Activated CD8-positive, alpha-beta memory T cell treated with anti-CD3 and anti-CD28 coated beads, Interleukin-2, amount 10 ng/mL, durations not matched to agents 7 days and 5 days (primary cell): Measurements from ENCODE around the gene TADA2B. TPM values are rescaled to one million over a fixed set of nuclear protein-coding genes. Genes with fewer than 3 reads are reported as not detected.

Experiments
- ATAC-seq: fragments of 150-1000 bp; cut with Tn5 transposase; one replicate; pipeline ENCODE4 v1.10.0; 2021; ENCODE audit warnings: moderate library complexity
- CTCF ChIA-PET: fragments of 350-600 bp; sonication (Branson Sonifier 250); formaldehyde crosslinking; loops from one replicate; lab custom pipeline; 2021; ENCODE audit warnings: antibody characterized with exemption; lab: Charles Lee
- DNase-seq: peaks from one replicate; pipeline ENCODE4 v3.0.0-alpha.2; 2020
- H3K27ac Mint-ChIP-seq: one replicate; pipeline ENCODE4 v1.8.0; 2021; ENCODE audit warnings: mild to moderate bottlenecking, mixed read lengths
- H3K27me3 Mint-ChIP-seq: one replicate; pipeline ENCODE4 v1.8.0; 2021; ENCODE audit warnings: mixed read lengths
- H3K36me3 Mint-ChIP-seq: one replicate; pipeline ENCODE4 v1.8.0; 2021; ENCODE audit warnings: mild to moderate bottlenecking, mixed read lengths
- H3K4me1 Mint-ChIP-seq: one replicate; pipeline ENCODE4 v1.8.0; 2021; ENCODE audit warnings: mixed read lengths
- H3K4me3 Mint-ChIP-seq: one replicate; pipeline ENCODE4 v1.8.0; 2021; ENCODE audit warnings: mild to moderate bottlenecking, moderate library complexity, mixed read lengths
- H3K9me3 Mint-ChIP-seq: one replicate; pipeline ENCODE4 v1.8.0; 2022; ENCODE audit warnings: low read depth, mixed read lengths
- total RNA-seq, 2 experiments: library from RNA; stranded (reverse); gene quantifications; one replicate each; pipeline ENCODE4 v1.2.3, GENCODE V29; 2021

TADA2B gene
- total RNA-seq, 2 experiments from 2014 or later = 16.9 to 21.4 TPM

DNA sequence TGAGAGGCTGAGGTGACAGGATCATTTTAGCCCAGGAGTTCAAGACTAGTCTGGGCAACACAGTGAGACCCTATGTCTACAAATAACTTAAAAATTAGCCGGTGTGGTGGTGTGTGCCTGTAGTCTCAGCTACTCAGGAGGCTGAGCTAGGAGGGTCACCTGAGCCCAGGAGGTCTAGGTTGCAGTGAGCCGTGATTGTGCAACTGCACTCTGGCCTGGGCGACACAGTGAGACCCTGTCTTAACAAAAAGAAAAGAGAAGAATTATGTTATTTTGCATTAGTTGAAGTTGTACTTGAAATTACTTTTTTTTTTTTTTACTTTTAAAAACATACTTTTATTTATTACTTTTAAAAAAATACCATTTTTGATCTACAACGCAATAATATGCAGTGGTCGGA, 21.8 kb upstream of the TADA2B start:
- H3K4me3 Mint-ChIP-seq = no peak overlapping the region
- H3K27ac Mint-ChIP-seq = no peak overlapping the region
- ATAC-seq (no peak), DNase-seq (no peak)
- H3K4me1 Mint-ChIP-seq = no peaks in the 10 kb centered on the region
- H3K36me3 Mint-ChIP-seq = peaks cover 16% of the 10 kb centered on the region
- H3K9me3 Mint-ChIP-seq = no peaks in the 10 kb centered on the region
- CTCF ChIA-PET = interaction anchor here (1.9 kb wide), 1 partner anchor 21 kb away, joined by 6 read pairs; a partner anchor contains a TSS
- no peaks in the 10 kb centered on the region for H3K27me3 Mint-ChIP-seq

DNA sequence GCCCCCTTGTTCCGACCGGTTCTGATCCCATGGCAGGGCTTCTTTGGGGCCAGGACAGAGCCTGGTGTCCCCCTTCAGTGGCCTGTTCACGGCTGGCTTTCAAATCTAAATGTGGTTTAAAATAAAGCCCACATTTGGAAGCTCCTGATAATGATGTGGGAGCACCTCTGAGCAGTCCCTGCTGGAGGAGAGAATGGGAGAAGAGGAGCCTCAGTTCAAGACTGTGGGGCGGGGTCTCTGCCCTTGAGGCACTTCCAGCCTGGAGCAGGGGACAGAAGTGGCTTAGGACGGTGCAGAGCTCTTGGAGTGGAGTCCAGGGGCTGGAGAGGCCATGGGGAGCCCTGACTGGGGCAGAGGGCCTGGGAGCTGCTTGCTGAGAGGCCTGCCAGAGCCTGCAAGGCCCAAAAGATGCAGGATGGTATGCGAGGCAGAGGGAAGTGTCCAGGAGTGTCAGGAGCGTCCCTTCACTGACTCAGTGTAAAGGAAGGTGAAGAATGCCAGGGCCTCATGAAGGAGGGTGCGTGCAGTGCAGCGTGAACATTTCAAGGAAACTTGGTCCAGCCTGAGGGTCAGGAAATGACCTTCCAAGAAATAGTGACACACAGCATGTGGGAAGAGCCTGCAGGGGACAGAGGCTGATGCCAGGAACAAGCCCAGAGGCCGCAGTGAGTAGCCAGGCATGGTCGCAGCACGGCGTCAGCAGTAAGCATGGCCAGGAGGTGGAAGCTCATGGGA, 21.1 kb upstream of the TADA2B start:
- peaks cover 17% of the 10 kb centered on the region for H3K36me3 Mint-ChIP-seq
- ATAC-seq = no peak
- H3K27me3 Mint-ChIP-seq = no peaks in the 10 kb centered on the region
- H3K9me3 Mint-ChIP-seq = no peaks in the 10 kb centered on the region
- CTCF ChIA-PET = no interaction called here
- DNase-seq = no peak
- no peaks in the 10 kb centered on the region for H3K4me1 Mint-ChIP-seq
- H3K27ac Mint-ChIP-seq = no peak overlapping the region
- no peak overlapping the region for H3K4me3 Mint-ChIP-seq

DNA sequence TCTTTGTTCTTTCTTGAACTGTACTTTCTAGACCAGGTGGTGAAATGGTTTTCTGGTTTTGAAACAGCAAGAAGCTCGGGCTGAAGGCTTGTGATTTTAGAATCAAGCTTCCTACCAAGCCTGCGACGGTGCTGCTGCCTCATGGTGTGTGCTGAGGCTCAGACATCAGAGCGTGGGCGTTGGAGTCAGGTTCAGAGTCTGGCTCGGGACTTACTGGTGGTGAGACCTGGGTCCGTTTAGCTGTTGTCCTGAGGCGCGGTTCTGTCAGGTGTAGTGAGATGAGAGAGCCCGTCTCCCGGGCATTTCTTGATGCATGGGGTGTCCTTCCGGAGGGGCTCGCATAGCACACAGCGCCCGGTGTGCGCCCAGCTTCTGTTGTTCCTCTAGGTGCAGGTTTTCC, 19.7 kb upstream of the TADA2B start:
- no peak overlapping the region for H3K27ac Mint-ChIP-seq
- H3K4me1 Mint-ChIP-seq = peaks cover 3% of the 10 kb centered on the region
- CTCF ChIA-PET = interaction anchor here (0.9 to 1.3 kb wide), 2 partner anchors 17 to 19 kb away, joined by 3 read pairs; a partner anchor contains a TSS
- DNase-seq (no peak), ATAC-seq (no peak)
- H3K4me3 Mint-ChIP-seq = no peak overlapping the region
- H3K36me3 Mint-ChIP-seq = peaks cover 26% of the 10 kb centered on the region
- no peaks in the 10 kb centered on the region for H3K9me3 Mint-ChIP-seq
- H3K27me3 Mint-ChIP-seq = no peaks in the 10 kb centered on the region

DNA sequence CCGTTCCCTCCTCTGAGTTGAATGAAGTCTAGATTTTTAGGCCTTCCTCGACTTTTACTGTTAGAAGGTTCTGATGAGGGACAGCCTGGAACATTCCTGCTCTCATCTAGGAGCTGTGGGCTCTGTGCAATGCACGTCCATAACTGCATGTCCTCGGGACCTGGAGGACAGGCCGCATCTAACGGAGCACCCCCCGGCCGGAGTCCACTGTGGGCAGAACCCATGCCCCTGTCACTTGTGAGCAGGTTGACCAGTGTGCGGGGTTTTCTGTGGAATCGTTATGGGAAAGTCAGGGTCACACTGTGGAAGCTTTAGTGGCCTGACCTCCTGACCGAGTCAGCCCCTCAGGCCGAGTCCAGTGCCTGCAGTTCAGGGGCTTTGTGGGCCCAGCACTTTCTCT, 19.3 kb upstream of the TADA2B start:
- Mint-ChIP-seq H3K27me3 (no peaks in the 10 kb centered on the region), H3K9me3 (no peaks in the 10 kb centered on the region), H3K36me3 (peaks cover 25% of the 10 kb centered on the region), H3K4me3 (no peak overlapping the region), H3K27ac (no peak overlapping the region), H3K4me1 (peaks cover 3% of the 10 kb centered on the region)
- DNase-seq (no peak), ATAC-seq (no peak)
- CTCF ChIA-PET = interaction anchor here (0.9 to 1.3 kb wide), 2 partner anchors 16 to 19 kb away, joined by 3 read pairs; a partner anchor contains a TSS

DNA sequence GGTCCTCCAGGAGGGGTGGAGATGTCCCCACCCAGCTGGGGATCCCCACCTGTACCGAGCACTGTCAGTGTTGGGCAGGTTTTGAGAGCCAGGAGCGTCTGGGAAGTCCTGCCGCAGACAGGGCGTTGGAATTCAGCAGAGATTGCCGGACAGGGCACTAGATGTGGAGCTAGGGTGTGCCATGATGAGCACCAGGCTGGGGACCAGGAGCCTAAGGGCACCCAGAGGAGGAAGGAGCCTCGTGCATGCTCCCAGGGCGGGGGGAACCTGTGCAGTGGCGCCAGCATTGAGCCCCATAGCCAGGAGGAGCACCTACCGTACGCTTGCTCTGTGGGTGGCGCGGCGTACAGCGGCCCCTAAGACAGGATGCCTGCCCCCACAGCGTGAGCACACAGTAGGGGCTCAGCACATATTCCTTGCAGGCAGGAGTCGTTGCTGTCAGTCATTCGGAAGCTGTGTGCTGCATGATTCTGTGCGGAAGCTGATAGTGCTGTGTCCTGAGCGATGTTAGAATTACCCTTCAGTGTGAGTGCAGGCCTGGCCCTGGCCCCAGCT, 18.8 kb upstream of the TADA2B start:
- H3K27ac Mint-ChIP-seq = no peak overlapping the region
- H3K36me3 Mint-ChIP-seq = peaks cover 25% of the 10 kb centered on the region
- no peak for ATAC-seq
- DNase-seq = no peak
- H3K4me3 Mint-ChIP-seq = no peak overlapping the region
- H3K9me3 Mint-ChIP-seq = no peaks in the 10 kb centered on the region
- H3K27me3 Mint-ChIP-seq = no peaks in the 10 kb centered on the region
- CTCF ChIA-PET = interaction anchor here (1.3 kb wide), 1 partner anchor 16 kb away, joined by 3 read pairs; no protein-coding TSS in a partner anchor
- H3K4me1 Mint-ChIP-seq = peaks cover 3% of the 10 kb centered on the region

DNA sequence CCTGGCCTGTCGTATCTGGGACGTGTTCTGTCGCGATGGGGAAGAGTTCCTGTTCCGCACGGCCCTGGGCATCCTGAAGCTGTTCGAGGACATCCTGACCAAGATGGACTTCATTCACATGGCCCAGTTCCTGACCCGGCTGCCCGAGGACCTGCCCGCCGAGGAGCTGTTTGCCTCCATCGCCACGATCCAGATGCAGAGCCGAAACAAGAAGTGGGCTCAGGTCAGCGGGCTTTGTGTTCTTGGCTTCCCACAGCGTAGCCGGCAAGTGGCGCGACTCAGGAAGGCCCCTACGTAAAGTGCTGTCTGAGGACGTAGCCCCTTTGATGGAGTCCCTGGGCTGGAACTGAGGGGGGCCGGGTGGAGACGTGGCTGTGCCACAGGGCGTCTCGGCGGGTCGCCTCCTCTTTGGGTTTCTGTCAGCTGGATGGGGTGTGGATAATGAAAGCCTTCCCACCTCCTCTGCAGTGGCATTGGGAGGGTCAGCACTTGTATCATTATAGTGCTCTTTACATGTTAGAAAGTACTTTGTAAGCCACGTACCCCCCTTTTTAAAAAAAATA, 18.1 kb upstream of the TADA2B start:
- ATAC-seq (no peak), DNase-seq (no peak)
- CTCF ChIA-PET = no interaction called here
- Mint-ChIP-seq H3K4me3 (no peak overlapping the region), H3K36me3 (peaks cover 27% of the 10 kb centered on the region), H3K27me3 (no peaks in the 10 kb centered on the region), H3K9me3 (no peaks in the 10 kb centered on the region), H3K27ac (no peak overlapping the region), H3K4me1 (peaks cover 3% of the 10 kb centered on the region)

DNA sequence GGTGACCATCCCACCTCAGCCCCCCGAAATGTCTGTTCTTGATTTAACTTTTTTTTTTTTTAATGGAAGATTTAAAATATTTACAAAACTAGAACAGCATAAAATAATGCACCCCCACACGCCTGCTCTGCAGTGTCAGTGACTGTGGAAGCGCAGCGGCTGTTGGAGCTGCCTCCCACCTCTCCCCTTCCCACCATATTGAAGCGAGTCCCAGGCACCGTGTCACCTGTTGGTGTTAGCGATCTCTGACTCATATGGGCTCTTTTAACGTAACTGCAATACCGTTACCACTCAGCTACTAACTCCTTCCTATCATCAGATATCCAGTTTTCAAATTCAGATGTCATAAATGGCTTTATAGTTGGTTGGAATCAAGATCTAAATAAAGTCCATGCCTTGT, 17.1 kb upstream of the TADA2B start:
- Mint-ChIP-seq H3K27me3 (no peaks in the 10 kb centered on the region), H3K36me3 (peaks cover 26% of the 10 kb centered on the region), H3K9me3 (no peaks in the 10 kb centered on the region), H3K27ac (no peak overlapping the region), H3K4me1 (peaks cover 3% of the 10 kb centered on the region), H3K4me3 (no peak overlapping the region)
- CTCF ChIA-PET = interaction anchor here (0.5 to 0.7 kb wide), 2 partner anchors 9 to 776 kb away, joined by 3 read pairs; no protein-coding TSS in a partner anchor
- DNase-seq = no peak
- ATAC-seq = no peak

DNA sequence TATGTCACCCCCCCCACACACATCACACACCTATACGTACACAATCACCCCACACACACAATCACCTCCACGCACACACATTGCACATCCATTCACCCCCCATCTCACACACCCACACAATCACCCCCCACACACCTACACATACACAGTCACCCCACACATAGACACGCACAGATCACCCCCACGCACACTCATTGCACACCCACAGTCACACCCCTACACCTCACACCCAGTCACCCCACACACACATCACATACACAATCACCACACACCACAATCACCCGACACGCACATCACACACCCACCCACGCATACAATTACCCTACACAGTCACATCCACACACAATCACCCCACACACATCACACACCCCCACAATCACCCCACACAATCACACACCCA, 15.9 kb upstream of the TADA2B start:
- peaks cover 3% of the 10 kb centered on the region for H3K4me1 Mint-ChIP-seq
- no peak overlapping the region for H3K27ac Mint-ChIP-seq
- H3K9me3 Mint-ChIP-seq = no peaks in the 10 kb centered on the region
- no peak for DNase-seq
- H3K4me3 Mint-ChIP-seq = no peak overlapping the region
- CTCF ChIA-PET = no interaction called here
- ATAC-seq = no peak
- H3K36me3 Mint-ChIP-seq = peaks cover 27% of the 10 kb centered on the region
- no peaks in the 10 kb centered on the region for H3K27me3 Mint-ChIP-seq

DNA sequence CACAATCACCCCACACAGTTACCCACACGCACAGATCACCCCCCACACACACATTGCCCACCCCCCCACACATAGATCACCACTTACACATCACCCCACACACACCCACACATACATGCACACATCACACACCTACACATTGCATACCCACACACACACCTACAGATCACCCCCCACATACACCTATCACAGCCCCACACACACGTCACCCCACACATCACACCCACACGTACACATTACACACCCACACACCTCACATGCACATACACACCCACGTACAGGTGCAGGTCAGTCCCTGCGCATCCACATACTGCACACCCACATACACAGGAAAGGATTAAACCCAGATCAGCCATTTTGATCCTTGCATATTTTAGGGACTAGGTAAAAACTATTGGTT, 15.3 kb upstream of the TADA2B start:
- ATAC-seq (no peak), DNase-seq (no peak)
- H3K9me3 Mint-ChIP-seq = no peaks in the 10 kb centered on the region
- H3K4me3 Mint-ChIP-seq = no peak overlapping the region
- peaks cover 27% of the 10 kb centered on the region for H3K36me3 Mint-ChIP-seq
- H3K27ac Mint-ChIP-seq = no peak overlapping the region
- H3K27me3 Mint-ChIP-seq = no peaks in the 10 kb centered on the region
- CTCF ChIA-PET = no interaction called here
- peaks cover 3% of the 10 kb centered on the region for H3K4me1 Mint-ChIP-seq

DNA sequence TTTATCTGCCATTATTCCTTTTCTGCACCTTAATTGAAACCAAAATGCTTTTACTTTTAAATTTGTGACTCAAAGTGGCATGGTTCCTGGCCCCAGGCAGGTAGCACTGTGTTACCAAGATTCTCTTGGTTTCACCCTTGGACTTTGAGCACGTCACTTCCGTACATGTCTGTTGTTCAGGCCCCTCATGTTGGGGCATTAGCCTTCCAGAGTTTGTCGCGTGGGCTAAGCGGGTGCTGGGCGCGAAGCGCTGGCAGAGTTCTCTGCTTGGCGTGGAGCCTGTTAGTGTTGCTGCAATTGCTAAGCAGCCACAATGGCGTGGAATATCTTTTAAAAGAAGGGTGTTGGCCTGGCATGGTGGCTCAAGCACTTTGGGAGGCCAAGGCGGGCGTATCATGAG, 14.0 kb upstream of the TADA2B start:
- Mint-ChIP-seq H3K27me3 (no peaks in the 10 kb centered on the region), H3K27ac (no peak overlapping the region), H3K4me1 (peaks cover 3% of the 10 kb centered on the region), H3K9me3 (no peaks in the 10 kb centered on the region), H3K4me3 (no peak overlapping the region), H3K36me3 (peaks cover 27% of the 10 kb centered on the region)
- no peak for DNase-seq
- CTCF ChIA-PET = no interaction called here
- ATAC-seq = no peak

DNA sequence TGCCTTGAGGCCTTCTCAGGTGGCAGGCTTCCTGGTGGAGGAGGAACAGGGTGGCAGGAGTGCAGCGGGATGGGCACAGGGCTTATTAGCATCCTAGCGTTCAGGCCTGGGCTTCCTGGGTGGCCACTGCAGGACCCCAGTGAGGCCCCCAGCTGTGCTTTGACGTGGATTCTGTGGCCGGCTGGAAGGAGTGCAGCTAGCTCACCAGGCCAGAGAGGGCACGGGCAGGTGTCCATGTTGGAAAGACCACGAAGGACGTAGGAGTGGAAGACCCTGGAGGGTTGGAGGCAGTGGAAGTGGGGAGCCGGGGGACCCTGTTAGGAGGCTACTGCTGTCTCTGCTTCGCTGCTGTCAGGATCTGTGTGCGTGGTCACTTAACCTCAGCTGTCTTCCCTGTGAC, 13.3 kb upstream of the TADA2B start:
- no peaks in the 10 kb centered on the region for H3K9me3 Mint-ChIP-seq
- H3K27ac Mint-ChIP-seq = no peak overlapping the region
- peaks cover 3% of the 10 kb centered on the region for H3K4me1 Mint-ChIP-seq
- H3K36me3 Mint-ChIP-seq = peaks cover 27% of the 10 kb centered on the region
- no peak for ATAC-seq
- no peak for DNase-seq
- CTCF ChIA-PET = interaction anchor here (1.2 kb wide), 1 partner anchor 13 kb away, joined by 7 read pairs; the partner anchor contains the start of gene TADA2B
- H3K27me3 Mint-ChIP-seq = no peaks in the 10 kb centered on the region
- no peak overlapping the region for H3K4me3 Mint-ChIP-seq

DNA sequence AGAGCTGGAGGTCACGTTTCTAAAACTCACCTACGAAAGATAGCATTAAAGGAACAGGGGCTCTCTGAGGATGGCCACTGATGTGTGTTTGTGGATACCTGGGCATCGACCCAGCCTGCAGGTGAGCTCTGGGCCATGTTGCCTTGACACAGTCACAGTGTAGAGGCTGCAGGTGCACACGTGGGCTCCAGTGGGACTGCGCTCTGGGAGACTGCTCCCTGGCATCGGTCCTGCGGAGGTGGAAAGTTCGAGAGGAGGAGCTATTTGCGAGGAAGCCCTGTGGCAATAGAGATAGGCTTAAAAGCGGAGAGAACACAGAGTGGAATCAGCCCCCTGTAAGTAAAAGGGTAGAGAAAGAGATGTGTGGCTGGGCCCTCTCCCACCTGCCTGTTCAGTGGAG, 12.3 kb upstream of the TADA2B start:
- no peak for DNase-seq
- CTCF ChIA-PET = interaction anchor here (1.2 kb wide), 1 partner anchor 12 kb away, joined by 7 read pairs; the partner anchor contains the start of gene TADA2B
- Mint-ChIP-seq H3K27ac (no peak overlapping the region), H3K9me3 (no peaks in the 10 kb centered on the region), H3K4me1 (peaks cover 3% of the 10 kb centered on the region), H3K4me3 (no peak overlapping the region), H3K36me3 (peaks cover 26% of the 10 kb centered on the region), H3K27me3 (no peaks in the 10 kb centered on the region)
- ATAC-seq = no peak

DNA sequence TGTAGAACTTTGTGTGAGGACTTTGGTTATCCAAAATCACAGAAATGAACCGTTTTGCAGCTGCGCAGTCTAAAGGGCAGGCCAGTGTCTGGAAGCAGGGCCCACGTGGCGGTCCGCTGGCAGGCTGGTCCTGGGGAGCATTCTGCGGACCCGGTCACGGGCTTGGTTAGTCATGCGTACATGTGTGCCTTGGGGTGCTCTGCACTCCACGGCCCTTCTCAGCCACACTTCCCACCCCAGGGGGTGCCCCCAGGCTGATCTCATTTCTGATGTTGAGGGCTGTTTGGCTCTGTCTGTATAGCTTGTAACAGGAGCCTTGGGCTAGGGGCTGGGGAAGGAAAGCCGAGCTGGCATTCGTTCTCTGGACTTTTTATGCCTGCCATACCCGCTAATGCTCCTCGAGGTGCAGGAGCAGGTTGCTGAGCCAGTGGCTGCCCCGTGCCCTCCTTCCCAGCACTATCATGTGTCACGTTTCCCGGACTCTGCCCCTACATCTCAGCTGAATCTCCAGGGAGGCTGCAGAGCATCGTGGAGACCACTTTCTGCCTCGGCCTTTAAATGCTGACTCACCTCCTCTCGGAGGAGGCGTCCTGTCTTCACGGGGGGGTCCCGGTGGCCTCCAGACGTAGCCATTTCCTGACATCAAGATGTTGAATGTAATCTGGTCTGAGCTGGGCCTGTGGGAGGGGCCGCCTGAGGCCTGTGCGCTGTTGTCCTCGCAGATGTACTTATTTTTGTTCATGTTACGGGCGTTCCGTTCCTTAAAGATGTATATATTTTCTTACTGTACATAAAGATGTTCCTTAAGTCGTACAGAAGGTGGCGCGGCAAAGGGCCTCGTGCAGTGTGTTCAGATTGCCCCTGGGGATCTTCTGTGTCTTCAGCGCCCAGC, 11.4 kb upstream of the TADA2B start:
- DNase-seq (no peak), ATAC-seq (no peak)
- Mint-ChIP-seq H3K27ac (no peak overlapping the region), H3K4me1 (peaks cover 3% of the 10 kb centered on the region), H3K9me3 (no peaks in the 10 kb centered on the region), H3K36me3 (peaks cover 22% of the 10 kb centered on the region), H3K27me3 (no peaks in the 10 kb centered on the region), H3K4me3 (no peak overlapping the region)
- CTCF ChIA-PET = interaction anchor here (1.3 kb wide), 1 partner anchor 11 kb away, joined by 3 read pairs; the partner anchor contains the start of gene TADA2B
